Measurements from ENCODE around the gene MAGEC3.

MAGEC3 gene

DNA sequence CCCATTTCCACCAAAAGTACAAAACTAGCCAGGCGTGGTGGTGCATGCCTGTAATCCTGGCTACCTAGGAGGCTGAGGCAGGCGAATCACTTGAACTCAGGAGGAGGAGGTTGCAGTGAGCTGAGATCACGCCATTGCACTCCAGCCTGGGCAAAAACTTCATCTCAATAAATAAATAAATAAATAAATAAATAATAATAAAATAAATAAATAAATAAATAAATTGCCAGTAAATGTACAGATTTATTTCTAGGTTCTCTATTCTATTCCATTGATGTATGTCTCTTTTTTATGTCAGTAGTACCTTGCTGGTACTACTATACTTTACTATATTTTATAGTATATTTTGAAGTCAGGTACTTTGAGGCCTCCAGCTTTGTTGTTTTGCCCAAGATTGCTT lies 109.2 kb downstream of the MAGEC3 start:
- no peak for DNase-seq

Measured in NCI-H2081 treated with DMSO at 0.1 percent for 48 hours (cell line).